GM12878 (cell line): ENCODE measurements around the gene GCNT1. TPM values are rescaled to one million over a fixed set of nuclear protein-coding genes. Genes with fewer than 3 reads are reported as not detected.

ENCODE experiments used
- CBX3 ChIP-seq: fragments of 200-600 bp; sonication (generic); IDR thresholded peaks from 2 replicates; pipeline ENCODE4 v1.6.1; 2016; ENCODE audit warnings: low read depth, borderline replicate concordance
- CHD1 ChIP-seq: IDR thresholded peaks from 2 replicates; pipeline ENCODE4 v1.6.1; 2012; ENCODE audit warnings: low read depth, low read length, improper control_type of control experiment
- CUX1 ChIP-seq: IDR thresholded peaks from 2 replicates; pipeline ENCODE4 v1.6.1; 2012; ENCODE audit warnings: improper control_type of control experiment, low read depth, low read length; ENCODE audit not compliant: insufficient replicate concordance
- EZH2 ChIP-seq: IDR thresholded peaks from 2 replicates; pipeline ENCODE4 v1.6.1; 2012; ENCODE audit warnings: low read depth, mild to moderate bottlenecking, control low read depth, inconsistent platforms, low read length, borderline replicate concordance; ENCODE audit not compliant: control insufficient read depth
- LARP7 ChIP-seq: fragments of 450-650 bp; IDR thresholded peaks from 2 replicates; pipeline ENCODE4 v1.6.1; 2017; ENCODE audit warnings: mild to moderate bottlenecking
- MEF2A ChIP-seq: IDR thresholded peaks from 2 replicates; pipeline ENCODE4 v1.6.1; 2011; ENCODE audit warnings: low read depth, mild to moderate bottlenecking, low read length, moderate library complexity; ENCODE audit not compliant: insufficient read depth
- MEF2B ChIP-seq: fragments of 450-650 bp; IDR thresholded peaks from 2 replicates; pipeline ENCODE4 v1.6.1; 2018; ENCODE audit warnings: mild to moderate bottlenecking, moderate library complexity; ENCODE audit not compliant: partially characterized antibody, poor library complexity, severe bottlenecking
- MTA2 ChIP-seq: fragments of 450-650 bp; IDR thresholded peaks from 2 replicates; pipeline ENCODE4 v1.6.1; 2016; ENCODE audit warnings: low read depth, mild to moderate bottlenecking, moderate library complexity
- MTA3 ChIP-seq: IDR thresholded peaks from 2 replicates; pipeline ENCODE4 v1.6.1; 2012; ENCODE audit warnings: low read length, inconsistent platforms, borderline replicate concordance
- MYC ChIP-seq: IDR thresholded peaks from 2 replicates; pipeline ENCODE4 v1.6.1; 2011; ENCODE audit warnings: mild to moderate bottlenecking, low read length, moderate library complexity, inconsistent platforms; ENCODE audit not compliant: insufficient read depth, insufficient replicate concordance, insufficient read length, severe bottlenecking
- RELB ChIP-seq: fragments of 450-650 bp; IDR thresholded peaks from 2 replicates; pipeline ENCODE4 v1.6.1; 2017; ENCODE audit warnings: low read depth, mild to moderate bottlenecking, moderate library complexity
- SPI1 ChIP-seq: IDR thresholded peaks from 2 replicates; pipeline ENCODE4 v1.6.1; 2011; ENCODE audit warnings: low read depth, mild to moderate bottlenecking, low read length, moderate library complexity, borderline replicate concordance; ENCODE audit not compliant: insufficient read depth
- SRF ChIP-seq, 2 experiments: IDR thresholded peaks; 2 replicates each; pipeline ENCODE4 v1.6.1; 2011; ENCODE audit warnings: low read depth in 2 of 2, low read length in 2 of 2, mild to moderate bottlenecking in 1 of 2, moderate library complexity in 1 of 2
- SUPT20H ChIP-seq: IDR thresholded peaks from 2 replicates; pipeline ENCODE4 v1.6.1; 2011; ENCODE audit warnings: low read depth, mild to moderate bottlenecking, low read length, moderate library complexity, borderline replicate concordance; ENCODE audit not compliant: control insufficient read depth
- polyA plus RNA-seq, 11 experiments: library from polyadenylated mRNA; depleted of rRNA in 4 of 11; unstranded in 6 of 11; stranded (reverse) in 5 of 11; fragments of >200 nt; fragmentation: Nextera tagmentation in 4 of 11; fragmentation: Illumina TruSeq in 1 of 11; extraction: Ambion mirVana in 4 of 11; extraction: Trizol in 1 of 11; gene quantifications; 1 replicate in 1 of 11; 2 replicates in 10 of 11; pipeline versions ENCODE4 v1.2.1 to v1.2.3, GENCODE V29; 2011 to 2016; ENCODE audit warnings: inconsistent platforms in 2 of 11, missing spikeins in 2 of 11, low read depth in 1 of 11
- total RNA-seq, 4 experiments: library from RNA; depleted of rRNA in 3 of 4; stranded (reverse); fragments of >200 nt in 3 of 4; fragmentation: Illumina TruSeq in 1 of 4; extraction: Trizol in 1 of 4; gene quantifications; 2 replicates each; pipeline versions ENCODE4 v1.2.1 to v1.2.3, GENCODE V29; 2013 to 2021

Gene GCNT1
- total and polyA plus RNA-seq, 10 of the 15 experiments (the other 5 are each of a cell fraction or from before 2014, with no cell fraction given), result 2.8 to 17.8 (median 7.1) TPM

DNA sequence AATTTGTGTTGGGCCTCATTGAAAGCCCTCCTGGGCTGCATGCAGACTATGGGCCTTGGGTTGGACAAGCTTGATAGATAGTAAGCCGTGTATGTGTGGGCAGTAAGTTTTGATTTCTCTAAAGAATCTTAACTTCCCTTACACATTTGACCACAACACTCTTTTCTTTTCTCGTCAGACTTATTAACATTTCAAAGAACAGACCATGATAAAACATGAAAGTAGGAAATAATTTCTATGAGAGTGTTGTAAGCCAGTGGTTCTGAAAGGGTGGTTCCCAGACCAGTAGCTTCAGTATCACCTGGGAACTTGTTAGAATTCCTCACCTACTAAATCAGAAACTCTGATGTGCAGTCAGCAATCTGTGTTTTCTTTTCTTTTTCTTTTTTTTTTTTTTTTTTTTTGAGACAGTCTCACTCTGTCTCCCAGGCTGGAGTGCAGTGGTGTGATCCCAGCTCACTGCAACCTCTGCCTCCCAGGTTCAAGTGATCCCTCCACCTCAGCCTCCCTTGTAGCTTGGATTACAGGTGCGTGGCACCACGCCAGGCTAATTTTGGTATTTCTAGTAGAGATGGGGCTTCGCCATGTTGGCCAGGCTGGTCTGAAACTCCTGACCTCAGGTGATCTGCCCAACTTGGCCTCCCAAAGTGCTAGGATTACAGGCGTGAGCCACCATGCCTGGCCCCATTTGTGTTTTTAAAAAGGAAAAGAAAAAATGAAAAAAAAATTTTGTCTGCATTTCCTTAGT is 20.0 kb upstream of the GCNT1 start (continued):
- TF ChIP-seq CUX1 (no peak), RELB (peak; percentile 89), LARP7 (no peak), SUPT20H (no peak), MEF2A (peak; percentile 46; the same call in 1 of the 2 replicates), CHD1 (no peak), CBX3 (no peak), MTA2 (peak; percentile 88), MEF2B (peak; percentile 55), SRF (IDR thresholded peaks at IDR 0.05; ENCODE audit: low read depth in 2 of 2, low read length in 2 of 2) (no peak), SPI1 (no peak), EZH2 (no peak), MTA3 (0 out of 2 replicates have a peak, but pooled peaks have one; percentile 64), MYC (no peak)
